Measurements from ENCODE around the gene LARGE1. TPM values are rescaled to one million over a fixed set of nuclear protein-coding genes. Genes with fewer than 3 reads are reported as not detected.

Gene LARGE1
- total and polyA plus RNA-seq, 2 experiments from 2014 or later: 21.2 to 23.6 TPM

DNA sequence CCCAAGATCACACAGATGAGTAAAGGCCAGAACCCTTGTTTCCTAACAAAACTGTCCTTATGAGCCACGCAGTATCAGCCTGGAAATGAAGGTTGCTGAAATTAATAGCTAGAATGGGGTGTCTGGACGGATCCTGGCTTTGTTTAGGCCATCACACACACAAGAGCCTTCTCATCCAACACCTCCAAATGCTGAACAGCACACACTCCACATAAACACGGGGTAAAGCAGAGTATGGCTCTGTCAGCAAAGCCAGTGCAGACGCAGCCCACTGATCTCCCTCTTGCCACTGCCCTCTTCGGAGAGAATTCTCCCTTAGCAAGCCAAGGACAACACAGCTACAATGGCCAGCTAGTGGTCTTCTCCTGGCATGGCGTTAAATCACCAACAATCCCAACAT, 469.5 kb downstream of the LARGE1 start:
- Histone ChIP-seq H3K36me3 (replicated peaks; ENCODE audit: insufficient read depth, low read depth) (no peaks in the 10 kb centered on the region), H3K27ac (no peak overlapping the region), H3K4me2 (no peak overlapping the region), H3K27me3 (no peaks in the 10 kb centered on the region), H3K4me3 (no peak overlapping the region), H4K20me1 (ENCODE audit: insufficient read depth, poor library complexity, severe bottlenecking) (no peaks in the 10 kb centered on the region), H3K79me2 (no peaks in the 10 kb centered on the region), H3K9me3 (ENCODE audit: low read depth) (no peaks in the 10 kb centered on the region), H3K9me2 (replicated peaks; ENCODE audit: insufficient read depth) (no peaks in the 10 kb centered on the region), H2AFZ (no peak overlapping the region), H3K4me1 (ENCODE audit: insufficient read depth) (no peaks in the 10 kb centered on the region)
- TF ChIP-seq EZH2phosphoT487 (IDR thresholded peaks at IDR 0.05; ENCODE audit: low read depth, severe bottlenecking, unreplicated experiment) (no peak), EZH2 (IDR thresholded peaks at IDR 0.05; ENCODE audit: borderline replicate concordance) (no peak)
- TF ChIP-seq, protein P1, sequence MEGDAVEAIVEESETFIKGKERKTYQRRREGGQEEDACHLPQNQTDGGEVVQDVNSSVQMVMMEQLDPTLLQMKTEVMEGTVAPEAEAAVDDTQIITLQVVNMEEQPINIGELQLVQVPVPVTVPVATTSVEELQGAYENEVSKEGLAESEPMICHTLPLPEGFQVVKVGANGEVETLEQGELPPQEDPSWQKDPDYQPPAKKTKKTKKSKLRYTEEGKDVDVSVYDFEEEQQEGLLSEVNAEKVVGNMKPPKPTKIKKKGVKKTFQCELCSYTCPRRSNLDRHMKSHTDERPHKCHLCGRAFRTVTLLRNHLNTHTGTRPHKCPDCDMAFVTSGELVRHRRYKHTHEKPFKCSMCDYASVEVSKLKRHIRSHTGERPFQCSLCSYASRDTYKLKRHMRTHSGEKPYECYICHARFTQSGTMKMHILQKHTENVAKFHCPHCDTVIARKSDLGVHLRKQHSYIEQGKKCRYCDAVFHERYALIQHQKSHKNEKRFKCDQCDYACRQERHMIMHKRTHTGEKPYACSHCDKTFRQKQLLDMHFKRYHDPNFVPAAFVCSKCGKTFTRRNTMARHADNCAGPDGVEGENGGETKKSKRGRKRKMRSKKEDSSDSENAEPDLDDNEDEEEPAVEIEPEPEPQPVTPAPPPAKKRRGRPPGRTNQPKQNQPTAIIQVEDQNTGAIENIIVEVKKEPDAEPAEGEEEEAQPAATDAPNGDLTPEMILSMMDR (IDR thresholded peaks at IDR 0.05; ENCODE audit: poor library complexity): no peak
- no peak for DNase-seq (ENCODE audit: low spot score)
- WGBS (ENCODE audit: low lambda C conversion rate, missing lambda C conversion rate): 93% methylated on average over 6 of the region's 6 CpGs

DNA sequence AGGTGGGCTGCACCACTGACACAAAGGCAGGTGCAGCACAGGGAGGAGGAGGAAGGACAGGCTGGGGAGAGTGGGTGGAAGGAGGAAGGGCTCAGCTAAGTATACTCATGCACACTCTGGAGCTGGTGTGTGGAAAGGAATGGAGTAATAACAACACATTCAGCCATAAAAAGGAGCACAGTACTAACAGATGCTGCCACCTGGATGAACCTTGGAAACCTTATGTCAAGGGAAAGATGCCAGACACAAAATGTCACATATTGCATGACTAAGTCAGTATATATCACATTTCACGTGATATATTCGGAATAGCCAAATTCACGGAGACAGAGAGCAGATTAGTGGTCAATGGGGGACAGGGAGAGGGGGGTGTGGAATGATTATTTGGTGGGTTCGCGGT, 472.5 kb downstream of the LARGE1 start:
- Histone ChIP-seq H3K27me3 (no peaks in the 10 kb centered on the region), H4K20me1 (ENCODE audit: insufficient read depth, poor library complexity, severe bottlenecking) (no peaks in the 10 kb centered on the region), H3K4me1 (ENCODE audit: insufficient read depth) (no peaks in the 10 kb centered on the region), H3K4me2 (no peak overlapping the region), H3K9me2 (replicated peaks; ENCODE audit: insufficient read depth) (no peaks in the 10 kb centered on the region), H2AFZ (no peak overlapping the region), H3K4me3 (no peak overlapping the region), H3K79me2 (no peaks in the 10 kb centered on the region), H3K9me3 (ENCODE audit: low read depth) (no peaks in the 10 kb centered on the region), H3K36me3 (replicated peaks; ENCODE audit: insufficient read depth, low read depth) (no peaks in the 10 kb centered on the region), H3K27ac (no peak overlapping the region)
- WGBS (ENCODE audit: low lambda C conversion rate, missing lambda C conversion rate): 91% methylated on average over 5 of the region's 5 CpGs
- DNase-seq (ENCODE audit: low spot score): no peak
- TF ChIP-seq, protein P1 (IDR thresholded peaks at IDR 0.05; ENCODE audit: poor library complexity): no peak
- TF ChIP-seq EZH2 (IDR thresholded peaks at IDR 0.05; ENCODE audit: borderline replicate concordance): no peak
- no peak for TF ChIP-seq EZH2phosphoT487 (IDR thresholded peaks at IDR 0.05; ENCODE audit: low read depth, severe bottlenecking, unreplicated experiment)

DNA sequence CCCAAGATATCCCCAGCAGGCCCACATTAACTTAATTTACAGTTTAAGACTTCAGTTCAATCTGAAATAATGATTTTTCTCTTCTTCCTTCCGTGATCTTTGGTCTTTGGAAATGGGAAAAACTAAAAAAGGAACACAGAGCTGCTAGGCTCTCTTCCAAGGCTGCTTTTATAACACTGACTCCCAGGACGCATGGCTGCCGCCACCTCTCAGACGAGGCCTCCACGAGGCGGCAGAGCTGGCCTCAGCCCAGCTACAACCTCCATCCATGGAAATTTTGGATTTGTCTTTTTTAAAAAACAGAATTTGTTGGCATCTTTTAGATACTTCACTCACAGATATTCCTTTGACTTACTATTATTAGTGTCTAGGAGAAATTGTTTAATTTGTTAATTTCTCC, 476.6 kb downstream of the LARGE1 start:
- Histone ChIP-seq H3K79me2 (no peaks in the 10 kb centered on the region), H2AFZ (no peak overlapping the region), H3K4me1 (ENCODE audit: insufficient read depth) (no peaks in the 10 kb centered on the region), H3K27ac (no peak overlapping the region), H4K20me1 (ENCODE audit: insufficient read depth, poor library complexity, severe bottlenecking) (no peaks in the 10 kb centered on the region), H3K4me2 (no peak overlapping the region), H3K27me3 (no peaks in the 10 kb centered on the region), H3K9me3 (ENCODE audit: low read depth) (no peaks in the 10 kb centered on the region), H3K36me3 (replicated peaks; ENCODE audit: insufficient read depth, low read depth) (no peaks in the 10 kb centered on the region), H3K9me2 (replicated peaks; ENCODE audit: insufficient read depth) (no peaks in the 10 kb centered on the region), H3K4me3 (no peak overlapping the region)
- TF ChIP-seq EZH2phosphoT487 (IDR thresholded peaks at IDR 0.05; ENCODE audit: low read depth, severe bottlenecking, unreplicated experiment) (no peak), EZH2 (IDR thresholded peaks at IDR 0.05; ENCODE audit: borderline replicate concordance) (no peak)
- TF ChIP-seq, protein P1 (IDR thresholded peaks at IDR 0.05; ENCODE audit: poor library complexity): no peak
- DNase-seq (ENCODE audit: low spot score): no peak
- WGBS (ENCODE audit: low lambda C conversion rate, missing lambda C conversion rate): 84% methylated on average over 6 of the region's 6 CpGs

DNA sequence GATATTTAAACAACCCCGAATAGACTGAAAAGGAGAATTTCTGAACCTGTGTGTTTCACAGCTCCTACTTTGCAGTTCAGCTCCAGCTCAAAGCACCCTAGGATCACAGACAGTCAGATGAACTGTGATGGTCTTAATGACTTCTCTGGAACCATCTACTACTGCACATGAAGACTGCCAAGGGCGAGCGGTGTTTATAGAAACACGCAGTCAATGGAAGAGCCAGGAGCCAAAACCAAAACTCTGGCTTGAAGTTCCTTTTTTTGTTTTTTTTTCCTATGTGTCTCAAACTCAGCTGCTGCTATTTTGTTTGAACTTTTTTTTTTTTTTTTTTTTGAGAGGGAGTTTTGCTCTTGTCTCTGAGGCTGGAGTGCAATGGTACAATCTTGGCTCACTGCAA, 479.5 kb downstream of the LARGE1 start:
- TF ChIP-seq EZH2phosphoT487 (IDR thresholded peaks at IDR 0.05; ENCODE audit: low read depth, severe bottlenecking, unreplicated experiment): no peak
- TF ChIP-seq, protein P1 (IDR thresholded peaks at IDR 0.05; ENCODE audit: poor library complexity): no peak
- no peak for TF ChIP-seq EZH2 (IDR thresholded peaks at IDR 0.05; ENCODE audit: borderline replicate concordance)
- no peaks in the 10 kb centered on the region for H3K9me3 ChIP-seq (ENCODE audit: low read depth)
- peak; percentile 26 for DNase-seq (ENCODE audit: low spot score)
- H3K27me3 ChIP-seq: no peaks in the 10 kb centered on the region
- 67% methylated on average over 4 of the region's 4 CpGs for WGBS (ENCODE audit: low lambda C conversion rate, missing lambda C conversion rate)
- no peak overlapping the region for H2AFZ ChIP-seq
- no peaks in the 10 kb centered on the region for H3K79me2 ChIP-seq
- H3K4me3 ChIP-seq: no peak overlapping the region
- no peaks in the 10 kb centered on the region for H3K4me1 ChIP-seq (ENCODE audit: insufficient read depth)
- no peaks in the 10 kb centered on the region for H4K20me1 ChIP-seq (ENCODE audit: insufficient read depth, poor library complexity, severe bottlenecking)
- H3K36me3 ChIP-seq (replicated peaks; ENCODE audit: insufficient read depth, low read depth): no peaks in the 10 kb centered on the region
- no peak overlapping the region for H3K4me2 ChIP-seq
- H3K9me2 ChIP-seq (replicated peaks; ENCODE audit: insufficient read depth): no peaks in the 10 kb centered on the region
- no peak overlapping the region for H3K27ac ChIP-seq

Data from hepatocyte (in vitro differentiated cells).